GM12878 (cell line): Measurements from ENCODE around the gene DIPK1A. TPM values are rescaled to one million over a fixed set of nuclear protein-coding genes. Genes with fewer than 3 reads are reported as not detected.

Experiments used
- ATAC-seq: fragments of 200-7000 bp; cut with Tn5 transposase; 3 replicates; pipeline ENCODE4 v1.9.1; 2020; ENCODE audit warnings: mild to moderate bottlenecking, moderate library complexity
- BruUV-seq: library from RNA; stranded (reverse); fragments of 400-500 nt; replicated peaks from 2 replicates; lab custom pipeline; 2021; lab: Mats Ljungman, UMichigan
- CTCF ChIA-PET: fragments of 300-600 bp; sonication (Branson Sonifier 250); formaldehyde crosslinking; extraction: SDS; loops from one replicate; lab custom pipeline; 2021; ENCODE audit warnings: inconsistent platforms; lab: Yijun Ruan, JAX
- POLR2A ChIA-PET: fragments of 350-600 bp; formaldehyde crosslinking; extraction: SDS; loops from one replicate; lab custom pipeline; 2021; ENCODE audit warnings: inconsistent platforms; lab: Charles Lee
- RAD21 ChIA-PET: fragments of 300-600 bp; sonication (Branson Sonifier 250); formaldehyde crosslinking; loops from one replicate; lab custom pipeline; 2023; ENCODE audit warnings: antibody characterized with exemption; ENCODE audit not compliant: unreplicated experiment; lab: Charles Lee
- SMC1A ChIA-PET: fragments of 300-600 bp; sonication (Branson Sonifier 250); formaldehyde crosslinking; loops from one replicate; lab custom pipeline; 2023; ENCODE audit not compliant: unreplicated experiment, uncharacterized antibody; lab: Charles Lee
- DNase-seq: peaks from one replicate; pipeline ENCODE4 v3.0.0-alpha.2; 2011; ENCODE audit warnings: low read depth, low spot score
- FAIRE-seq: peaks from 3 replicates; lab custom pipeline; 2011; peaks lifted over from hg19 to GRCh38; lab: Jason Lieb, UNC
- H2AFZ ChIP-seq: 2 replicates; pipeline ENCODE4 v1.6.0; 2011; ENCODE audit warnings: low read depth, low read length, control low read depth; ENCODE audit not compliant: control insufficient read depth
- H3K27ac ChIP-seq: 2 replicates; pipeline ENCODE4 v1.5.1; 2011; ENCODE audit warnings: control low read depth; ENCODE audit not compliant: control insufficient read depth, insufficient read depth
- H3K27me3 ChIP-seq, 2 experiments: replicated peaks in 1 of 2; 2 replicates each; pipeline versions ENCODE4 v1.6.0 to v1.6.1; 2011; ENCODE audit warnings: low read length in 1 of 2; ENCODE audit not compliant: control insufficient read depth in 2 of 2, insufficient read depth in 2 of 2
- H3K36me3 ChIP-seq, 2 experiments: 2 replicates each; pipeline ENCODE4 v1.5.1; 2011; ENCODE audit warnings: low read length in 1 of 2; ENCODE audit not compliant: control insufficient read depth in 2 of 2, insufficient read depth in 2 of 2
- H3K4me1 ChIP-seq: 2 replicates; pipeline ENCODE4 v1.6.1; 2011; ENCODE audit warnings: mild to moderate bottlenecking, low read length, moderate library complexity, mixed read lengths; ENCODE audit not compliant: control insufficient read depth, insufficient read depth
- H3K4me2 ChIP-seq: 2 replicates; pipeline ENCODE4 v1.6.0; 2011; ENCODE audit warnings: control low read depth; ENCODE audit not compliant: control insufficient read depth, insufficient read depth
- H3K4me3 ChIP-seq: fragments of 200-600 bp; sonication (generic); 2 replicates; pipeline ENCODE4 v1.5.1; 2016
- H3K79me2 ChIP-seq: 2 replicates; pipeline ENCODE4 v1.6.0; 2011; ENCODE audit warnings: low read length; ENCODE audit not compliant: control insufficient read depth, insufficient read depth
- H3K9ac ChIP-seq: 2 replicates; pipeline ENCODE4 v1.8.0; 2011; ENCODE audit warnings: low read length, control low read depth, mixed read lengths; ENCODE audit not compliant: control insufficient read depth, insufficient read depth
- H3K9me3 ChIP-seq: replicated peaks from 3 replicates; pipeline ENCODE4 v1.5.1; 2011; ENCODE audit warnings: mild to moderate bottlenecking, low read length; ENCODE audit not compliant: control insufficient read depth, insufficient read depth
- H4K20me1 ChIP-seq: 2 replicates; pipeline ENCODE4 v1.6.0; 2011; ENCODE audit not compliant: control insufficient read depth, insufficient read depth
- BHLHE40 ChIP-seq, 2 experiments: fragments of 450-650 bp in 1 of 2; IDR thresholded peaks; 2 replicates each; pipeline ENCODE4 v1.6.1; 2011 to 2017; ENCODE audit warnings: low read depth in 2 of 2, borderline replicate concordance in 1 of 2, improper control_type of control experiment in 1 of 2, low read length in 1 of 2, mild to moderate bottlenecking in 1 of 2
- CHD2 ChIP-seq: IDR thresholded peaks from 2 replicates; pipeline ENCODE4 v1.6.1; 2011; ENCODE audit warnings: low read depth, low read length, improper control_type of control experiment, borderline replicate concordance
- EED ChIP-seq: sonication (generic); IDR thresholded peaks from 2 replicates; pipeline ENCODE4 v1.6.1; 2016; ENCODE audit warnings: antibody characterized with exemption, low read depth
- FOXM1 ChIP-seq: IDR thresholded peaks from 2 replicates; pipeline ENCODE4 v1.6.1; 2012; ENCODE audit warnings: low read depth, mild to moderate bottlenecking, inconsistent platforms, low read length, moderate library complexity
- GATAD2B ChIP-seq: fragments of 450-650 bp; conservative IDR thresholded peaks from 2 replicates; pipeline ENCODE4 v1.6.1; 2017; ENCODE audit warnings: low read depth, mild to moderate bottlenecking, moderate library complexity
- HCFC1 ChIP-seq: fragments of 150-350 bp; IDR thresholded peaks from 2 replicates; pipeline ENCODE4 v1.6.1; 2014; ENCODE audit warnings: low read length
- HDGF ChIP-seq: fragments of 450-650 bp; IDR thresholded peaks from 2 replicates; pipeline ENCODE4 v1.6.1; 2016; ENCODE audit warnings: antibody characterized with exemption
- JUND ChIP-seq: IDR thresholded peaks from 2 replicates; pipeline ENCODE4 v1.6.1; 2012; ENCODE audit warnings: low read depth, mild to moderate bottlenecking, low read length, improper control_type of control experiment, moderate library complexity
- MAX ChIP-seq: IDR thresholded peaks from 2 replicates; pipeline ENCODE4 v1.6.1; 2012; ENCODE audit warnings: low read depth, low read length, improper control_type of control experiment
- PAX5 ChIP-seq: IDR thresholded peaks from 2 replicates; pipeline ENCODE4 v1.6.1; 2011; ENCODE audit warnings: low read depth, low read length, borderline replicate concordance
- PRDM15 ChIP-seq: fragments of 450-650 bp; formaldehyde crosslinking; IDR thresholded peaks from 2 replicates; pipeline ENCODE4 v1.4.0; 2020; ENCODE audit warnings: mild to moderate bottlenecking, moderate library complexity
- TBL1XR1 ChIP-seq: IDR thresholded peaks from 2 replicates; pipeline ENCODE4 v1.6.1; 2012; ENCODE audit warnings: low read depth, low read length, improper control_type of control experiment
- USF2 ChIP-seq: IDR thresholded peaks from 2 replicates; pipeline ENCODE4 v1.6.1; 2011; ENCODE audit warnings: low read depth, low read length, improper control_type of control experiment, borderline replicate concordance
- ZNF687 ChIP-seq: fragments of 450-650 bp; IDR thresholded peaks from 2 replicates; pipeline ENCODE4 v1.6.1; 2017; ENCODE audit warnings: mild to moderate bottlenecking, moderate library complexity
- ZZZ3 ChIP-seq: IDR thresholded peaks from 2 replicates; pipeline ENCODE4 v1.6.1; 2011; ENCODE audit warnings: low read depth; ENCODE audit not compliant: control insufficient read depth, insufficient read length
- WGBS: methylation state at CpG from one replicate; pipeline ENCODE4 v1.1.6; 2016; ENCODE audit warnings: low lambda C conversion rate; ENCODE audit not compliant: insufficient replicate concordance, insufficient coverage; ENCODE audit errors: missing lambda C conversion rate; 5-methylcytosine and 5-hydroxymethylcytosine counted together
- in situ Hi-C: fragments of 300-500 bp; cut with MboI; formaldehyde crosslinking; loops from 9 replicates; pipeline ENCODE4 v1.14.3; 2018; ENCODE audit warnings: mixed read lengths
- intact Hi-C: fragments of 100-400 bp; cut with micrococcal nuclease; formaldehyde crosslinking; loops from one replicate; pipeline ENCODE4 v1.14.2; 2022; ENCODE audit not compliant: unreplicated experiment
- polyA plus RNA-seq, 11 experiments: library from polyadenylated mRNA; depleted of rRNA in 4 of 11; unstranded in 6 of 11; stranded (reverse) in 5 of 11; fragments of >200 nt; fragmentation: Nextera tagmentation in 4 of 11; fragmentation: Illumina TruSeq in 1 of 11; extraction: Ambion mirVana in 4 of 11; extraction: Trizol in 1 of 11; gene quantifications; 1 replicate in 1 of 11; 2 replicates in 10 of 11; pipeline versions ENCODE4 v1.2.1 to v1.2.3, GENCODE V29; 2011 to 2016; ENCODE audit warnings: inconsistent platforms in 2 of 11, missing spikeins in 2 of 11, low read depth in 1 of 11
- total RNA-seq, 4 experiments: library from RNA; depleted of rRNA in 3 of 4; stranded (reverse); fragments of >200 nt in 3 of 4; fragmentation: Illumina TruSeq in 1 of 4; extraction: Trizol in 1 of 4; gene quantifications; 2 replicates each; pipeline versions ENCODE4 v1.2.1 to v1.2.3, GENCODE V29; 2013 to 2021

Gene DIPK1A
- total and polyA plus RNA-seq, 10 of the 15 experiments (the other 5 are each of a cell fraction or from before 2014, with no cell fraction given): 4.9 to 15.0 (median 9.7) TPM

- RAD21 ChIA-PET: no interaction called here
- intact Hi-C loops: no loop called here
- peaks cover 9 to 33% of the 10 kb centered on the region in 2 experiments for H3K36me3 ChIP-seq
- no peaks in the 10 kb centered on the region for H3K9me3 ChIP-seq
- H4K20me1 ChIP-seq: no peaks in the 10 kb centered on the region; the same call in 1 of the 2 replicates
- H3K27ac ChIP-seq: no peak overlapping the region
- H3K27me3 ChIP-seq: no peaks in the 10 kb centered on the region
- H3K4me3 ChIP-seq: no peak overlapping the region
- no peak overlapping the region for H2AFZ ChIP-seq
- DNase-seq (no peak), ATAC-seq (no peak), FAIRE-seq (no peak)
- POLR2A ChIA-PET: no interaction called here
- no peaks in the 10 kb centered on the region for H3K4me1 ChIP-seq
- no peak overlapping the region for H3K4me2 ChIP-seq
- H3K79me2 ChIP-seq: peaks cover 13% of the 10 kb centered on the region
- in situ Hi-C loops: no loop called here
- CTCF ChIA-PET: interaction anchor here (0.6 kb wide), 1 partner anchor 95 kb away, joined by 4 read pairs; no protein-coding TSS in a partner anchor
- TF ChIP-seq TBL1XR1: no peak
- no peak for TF ChIP-seq USF2
- TF ChIP-seq CHD2: no peak
- TF ChIP-seq EED: no peak
- no peak for TF ChIP-seq GATAD2B
- TF ChIP-seq JUND: no peak
- no peak for TF ChIP-seq ZZZ3
- TF ChIP-seq HCFC1: no peak
- no peak for TF ChIP-seq BHLHE40 (IDR thresholded peaks at IDR 0.05; ENCODE audit: borderline replicate concordance in 1 of 2, low read depth in 2 of 2, low read length in 1 of 2)
- no peak for TF ChIP-seq PRDM15
- TF ChIP-seq MAX: no peak
- TF ChIP-seq FOXM1: no peak
- no peak for TF ChIP-seq HDGF
- no peak for TF ChIP-seq ZNF687
- TF ChIP-seq PAX5: no peak
- no TSS peak for BruUV-seq
- WGBS: 99% methylated on average over 3 of the region's 3 CpGs
- SMC1A ChIA-PET: no interaction called here
- no peak overlapping the region for H3K9ac ChIP-seq
Observed at GRCh38 chr1:92844439-92844838, 116.8 kb downstream of the DIPK1A start.
